GM10266 (cell line): ENCODE data around the gene ZBTB7C.

Source experiments
- DNase-seq: peaks from one replicate; pipeline ENCODE4 v3.0.0; 2012; ENCODE audit errors: extremely low spot score
- CTCF ChIP-seq: IDR thresholded peaks from 2 replicates; pipeline ENCODE4 v1.5.1; 2012; ENCODE audit warnings: mild to moderate bottlenecking, low read depth; ENCODE audit not compliant: control insufficient read depth, insufficient read depth; ENCODE audit errors: missing control alignments

The ZBTB7C gene

GRCh38 chr18:48048251-48048650 lies 360.9 kb downstream of the ZBTB7C start:
- no peak for DNase-seq
- no peak for TF ChIP-seq CTCF

- TF ChIP-seq CTCF, result no peak
- DNase-seq, result no peak
These were observed 362.3 kb downstream of the ZBTB7C start for GRCh38 chr18:48046843-48047242.

- no peak for DNase-seq
- no peak for TF ChIP-seq CTCF
These were observed 363.4 kb downstream of the ZBTB7C start for GRCh38 chr18:48045744-48046143.

GRCh38 chr18:48044944-48045343 lies 364.2 kb downstream of the ZBTB7C start:
- DNase-seq, result no peak
- no peak for TF ChIP-seq CTCF

GRCh38 chr18:48043166-48043565 lies 366.0 kb downstream of the ZBTB7C start:
- no peak for DNase-seq
- no peak for TF ChIP-seq CTCF

- no peak for TF ChIP-seq CTCF
- no peak for DNase-seq
These were observed 366.8 kb downstream of the ZBTB7C start for GRCh38 chr18:48042431-48042830.

GRCh38 chr18:48040457-48041110 lies 368.6 kb downstream of the ZBTB7C start:
- TF ChIP-seq CTCF, result no peak
- DNase-seq, result no peak
